Glutamatergic neuron (in vitro differentiated cells): Measurements from ENCODE around the gene CELA3A. TPM values are rescaled to one million over a fixed set of nuclear protein-coding genes. Genes with fewer than 3 reads are reported as not detected.
A peak's percentile ranks its signal among the peaks of the same experiment; 100 is the strongest.

Source experiments
- DNase-seq: peaks from one replicate; pipeline ENCODE4 v3.0.0; 2022
- H3K27ac Mint-ChIP-seq: one replicate; pipeline ENCODE4 v1.8.0; 2020; ENCODE audit warnings: mild to moderate bottlenecking, mixed read lengths, inconsistent platforms; ENCODE audit not compliant: unreplicated experiment
- H3K27me3 Mint-ChIP-seq: one replicate; pipeline ENCODE4 v1.8.0; 2020; ENCODE audit warnings: mild to moderate bottlenecking, moderate library complexity, mixed read lengths, inconsistent platforms; ENCODE audit not compliant: unreplicated experiment
- H3K36me3 Mint-ChIP-seq: one replicate; pipeline ENCODE4 v1.8.0; 2020; ENCODE audit warnings: mild to moderate bottlenecking, mixed read lengths, inconsistent platforms; ENCODE audit not compliant: unreplicated experiment
- H3K4me1 Mint-ChIP-seq: one replicate; pipeline ENCODE4 v1.8.0; 2020; ENCODE audit warnings: mild to moderate bottlenecking, low read depth, mixed read lengths, inconsistent platforms; ENCODE audit not compliant: unreplicated experiment
- H3K4me3 Mint-ChIP-seq: one replicate; pipeline ENCODE4 v1.8.0; 2020; ENCODE audit warnings: mild to moderate bottlenecking, mixed read lengths, inconsistent platforms; ENCODE audit not compliant: unreplicated experiment
- H3K9me3 Mint-ChIP-seq: one replicate; pipeline ENCODE4 v1.8.0; 2020; ENCODE audit warnings: mild to moderate bottlenecking, moderate library complexity, mixed read lengths, inconsistent platforms; ENCODE audit not compliant: unreplicated experiment
- total RNA-seq: library from RNA; stranded (reverse); fragmentation: NEBNext Ultra II Directional; extraction: Animal tissue kit (Norgen Biotek cat#: 25700); gene quantifications from one replicate; pipeline ENCODE4 v1.2.1, GENCODE V29; 2021; ENCODE audit not compliant: unreplicated experiment
- TF ChIP-seq, protein P1 (sequence below): fragments of 200-600 bp; sonication (generic); IDR thresholded peaks from one replicate; pipeline ENCODE4 v1.5.0; 2021; ENCODE audit not compliant: partially characterized antibody, unreplicated experiment

CELA3A gene
- total RNA-seq, 1 donor from 2014 or later: not detected

DNA sequence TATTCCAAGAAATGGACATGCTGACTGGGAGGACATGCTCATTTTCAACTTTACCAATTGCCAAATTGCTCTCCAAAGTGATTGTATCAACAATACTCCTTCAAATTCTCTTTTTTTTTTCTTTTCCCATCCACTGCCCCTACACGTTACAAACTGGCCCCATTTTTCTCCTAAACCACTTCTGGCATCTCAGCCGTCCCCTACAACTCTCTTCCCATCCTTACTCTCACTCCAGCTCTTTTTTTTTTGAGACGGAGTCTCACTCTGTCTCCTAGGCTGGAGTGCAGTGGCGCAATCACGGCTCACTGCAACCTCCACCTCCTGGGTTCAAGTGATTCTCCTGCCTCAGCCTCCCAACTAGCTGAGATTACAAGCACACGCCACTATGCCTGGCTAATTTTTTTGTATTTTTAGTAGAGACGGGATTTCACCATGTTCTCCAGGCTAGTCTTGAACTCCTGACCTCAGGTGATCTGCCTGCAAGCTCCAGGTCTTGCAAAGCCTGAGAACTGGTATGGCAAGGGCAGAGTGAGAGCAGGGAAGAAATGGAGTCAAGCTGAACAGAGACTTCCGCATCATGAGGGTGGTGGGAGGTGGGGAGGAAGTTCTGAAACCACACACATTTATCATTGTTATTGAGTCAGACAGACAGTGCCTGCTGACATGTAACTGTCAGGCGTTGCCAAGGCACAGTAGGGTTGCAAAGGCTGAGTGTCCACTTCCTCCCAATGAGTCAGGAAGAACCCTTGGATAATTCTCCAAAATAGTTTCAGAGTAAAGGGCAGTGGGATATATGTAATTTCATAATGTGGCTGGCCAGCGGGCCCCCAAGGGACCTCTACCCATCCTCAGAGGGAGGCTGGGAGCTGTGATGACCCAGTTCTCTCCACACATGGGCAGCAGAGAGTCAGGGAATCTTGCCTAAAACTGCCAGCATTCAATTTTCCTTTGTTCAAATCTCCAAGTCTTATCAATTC is 17.4 kb downstream of the CELA3A start:
- TF ChIP-seq, protein P1, sequence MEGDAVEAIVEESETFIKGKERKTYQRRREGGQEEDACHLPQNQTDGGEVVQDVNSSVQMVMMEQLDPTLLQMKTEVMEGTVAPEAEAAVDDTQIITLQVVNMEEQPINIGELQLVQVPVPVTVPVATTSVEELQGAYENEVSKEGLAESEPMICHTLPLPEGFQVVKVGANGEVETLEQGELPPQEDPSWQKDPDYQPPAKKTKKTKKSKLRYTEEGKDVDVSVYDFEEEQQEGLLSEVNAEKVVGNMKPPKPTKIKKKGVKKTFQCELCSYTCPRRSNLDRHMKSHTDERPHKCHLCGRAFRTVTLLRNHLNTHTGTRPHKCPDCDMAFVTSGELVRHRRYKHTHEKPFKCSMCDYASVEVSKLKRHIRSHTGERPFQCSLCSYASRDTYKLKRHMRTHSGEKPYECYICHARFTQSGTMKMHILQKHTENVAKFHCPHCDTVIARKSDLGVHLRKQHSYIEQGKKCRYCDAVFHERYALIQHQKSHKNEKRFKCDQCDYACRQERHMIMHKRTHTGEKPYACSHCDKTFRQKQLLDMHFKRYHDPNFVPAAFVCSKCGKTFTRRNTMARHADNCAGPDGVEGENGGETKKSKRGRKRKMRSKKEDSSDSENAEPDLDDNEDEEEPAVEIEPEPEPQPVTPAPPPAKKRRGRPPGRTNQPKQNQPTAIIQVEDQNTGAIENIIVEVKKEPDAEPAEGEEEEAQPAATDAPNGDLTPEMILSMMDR: no peak
- Mint-ChIP-seq H3K4me3 (no peak overlapping the region), H3K36me3 (no peaks in the 10 kb centered on the region), H3K9me3 (peaks cover 2% of the 10 kb centered on the region), H3K27me3 (peaks cover 4% of the 10 kb centered on the region), H3K27ac (no peak overlapping the region), H3K4me1 (no peaks in the 10 kb centered on the region)
- peak; percentile 36 for DNase-seq

DNA sequence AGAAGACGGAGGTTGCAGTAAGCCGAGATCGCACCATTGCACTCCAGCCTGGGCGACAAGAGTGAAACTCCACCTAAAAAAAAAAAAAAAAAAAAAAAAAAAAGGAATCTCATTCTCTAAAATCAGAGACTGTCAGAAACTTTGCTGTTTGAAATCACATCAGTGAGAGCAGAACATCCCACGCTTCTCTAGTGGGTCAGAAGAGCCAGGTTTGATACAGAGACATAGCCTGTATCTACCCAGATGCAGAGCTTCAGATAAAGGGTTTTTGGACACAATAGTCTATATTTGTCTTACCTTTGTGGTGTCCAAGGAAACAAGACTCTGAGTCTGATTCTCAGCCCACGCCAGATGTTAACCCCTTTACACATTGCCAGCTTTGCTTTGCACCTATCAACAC is 19.6 kb downstream of the CELA3A start:
- peaks cover 7% of the 10 kb centered on the region for H3K9me3 Mint-ChIP-seq
- peaks cover 4% of the 10 kb centered on the region for H3K4me1 Mint-ChIP-seq
- H3K4me3 Mint-ChIP-seq: no peak overlapping the region
- no peak for DNase-seq
- no peak overlapping the region for H3K27ac Mint-ChIP-seq
- no peaks in the 10 kb centered on the region for H3K36me3 Mint-ChIP-seq
- TF ChIP-seq, protein P1: no peak
- H3K27me3 Mint-ChIP-seq: peaks cover 5% of the 10 kb centered on the region

DNA sequence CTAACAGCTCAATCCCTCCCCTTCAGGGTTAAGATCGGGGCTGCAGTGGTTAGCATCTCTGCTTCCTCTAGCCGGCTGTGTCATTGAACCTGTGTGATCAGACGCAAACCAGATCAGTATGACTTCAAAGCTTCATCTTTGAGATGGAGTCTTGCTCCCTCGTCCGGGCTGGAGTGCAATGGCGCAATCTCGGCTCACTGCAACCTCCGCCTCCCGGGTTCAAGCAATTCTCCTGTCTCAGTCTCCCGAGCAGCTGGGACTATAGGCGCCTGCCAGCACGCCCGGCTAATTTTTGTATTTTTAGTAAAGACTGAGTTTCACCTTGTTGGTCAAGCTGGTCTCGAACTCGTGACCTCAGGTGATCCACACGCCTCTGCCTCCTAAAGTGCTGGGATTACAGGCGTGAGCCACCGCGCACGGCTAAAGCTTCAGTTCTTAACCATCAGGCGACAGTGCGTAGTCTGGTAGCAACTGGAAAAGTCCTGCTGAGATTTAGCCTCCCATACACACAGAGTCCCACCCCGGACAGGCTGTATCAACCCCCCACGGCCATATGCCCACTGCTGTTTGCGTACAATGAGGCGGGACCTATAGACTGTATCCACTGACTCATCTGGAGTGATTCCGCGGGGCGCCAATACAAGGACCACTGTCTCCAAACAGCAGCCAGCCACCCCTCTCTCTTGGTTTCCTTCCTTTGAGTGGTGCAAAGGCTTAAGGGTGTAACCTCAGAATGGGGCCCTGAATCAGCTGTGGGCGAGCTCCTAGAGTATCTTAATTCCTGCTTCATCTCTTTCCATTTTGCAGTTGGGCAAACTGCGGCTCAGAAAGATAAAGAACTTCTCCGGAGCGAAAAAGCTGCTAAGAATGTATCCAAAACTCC is 23.3 kb downstream of the CELA3A start:
- peaks cover 4% of the 10 kb centered on the region for H3K4me1 Mint-ChIP-seq
- peak overlapping the region; percentile 94 for H3K4me3 Mint-ChIP-seq
- DNase-seq: peak; percentile 69
- TF ChIP-seq, protein P1: no peak
- no peaks in the 10 kb centered on the region for H3K36me3 Mint-ChIP-seq
- peak overlapping the region; percentile 96 for H3K27ac Mint-ChIP-seq
- peaks cover 5% of the 10 kb centered on the region for H3K27me3 Mint-ChIP-seq
- H3K9me3 Mint-ChIP-seq: peaks cover 7% of the 10 kb centered on the region

- peaks cover 4% of the 10 kb centered on the region for H3K4me1 Mint-ChIP-seq
- H3K4me3 Mint-ChIP-seq: peak overlapping the region; percentile 94
- DNase-seq: peak; percentile 86
- TF ChIP-seq, protein P1: no peak
- peaks cover 7% of the 10 kb centered on the region for H3K9me3 Mint-ChIP-seq
- H3K27ac Mint-ChIP-seq: peak overlapping the region; percentile 96
- H3K27me3 Mint-ChIP-seq: peaks cover 5% of the 10 kb centered on the region
- H3K36me3 Mint-ChIP-seq: no peaks in the 10 kb centered on the region
These were observed 24.1 kb downstream of the CELA3A start for GRCh38 chr1:22025368-22026155.
